ENCODE data around the gene GSG1L.

Gene GSG1L

DNA sequence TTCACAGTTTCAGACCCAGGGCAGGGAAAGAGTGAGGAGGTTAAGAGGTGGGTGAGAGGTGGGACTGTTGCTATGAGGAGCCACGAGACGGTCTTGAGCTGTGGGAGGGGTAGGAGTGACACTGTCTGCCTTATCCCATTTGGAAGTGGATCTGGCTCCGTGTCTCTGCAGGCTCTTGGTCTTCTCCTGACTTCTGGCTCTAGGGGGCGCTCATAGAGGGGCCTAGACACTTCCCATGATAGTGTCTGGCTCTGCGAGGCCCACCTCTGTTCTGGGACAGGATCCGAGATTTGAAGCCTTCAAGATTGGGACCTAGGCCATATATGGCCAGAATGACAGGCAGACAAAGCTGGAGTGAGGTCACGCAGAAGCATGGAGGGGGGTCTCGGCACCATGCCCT lies 204.5 kb downstream of the GSG1L start:
- no peak overlapping the region for H3K4me3 ChIP-seq (replicated peaks in 1 of 2; ENCODE audit: low read depth in 2 of 2, low read length in 2 of 2)
- no peak for DNase-seq (ENCODE audit: low read depth in 2 of 2)
- TF ChIP-seq CTCF (IDR thresholded peaks at IDR 0.05; ENCODE audit: low read depth, low read length): no peak

- DNase-seq (ENCODE audit: low read depth in 2 of 2): no peak
- TF ChIP-seq CTCF (IDR thresholded peaks at IDR 0.05; ENCODE audit: low read depth, low read length): no peak
- no peak overlapping the region for H3K4me3 ChIP-seq (replicated peaks in 1 of 2; ENCODE audit: low read depth in 2 of 2, low read length in 2 of 2)
Observed at GRCh38 chr16:27853651-27854050, 209.9 kb downstream of the GSG1L start.

GRCh38 chr16:27853101-27853500 lies 210.4 kb downstream of the GSG1L start:
- H3K4me3 ChIP-seq (replicated peaks in 1 of 2; ENCODE audit: low read depth in 2 of 2, low read length in 2 of 2): no peak overlapping the region
- TF ChIP-seq CTCF (IDR thresholded peaks at IDR 0.05; ENCODE audit: low read depth, low read length): no peak
- no peak for DNase-seq (ENCODE audit: low read depth in 2 of 2)

DNA sequence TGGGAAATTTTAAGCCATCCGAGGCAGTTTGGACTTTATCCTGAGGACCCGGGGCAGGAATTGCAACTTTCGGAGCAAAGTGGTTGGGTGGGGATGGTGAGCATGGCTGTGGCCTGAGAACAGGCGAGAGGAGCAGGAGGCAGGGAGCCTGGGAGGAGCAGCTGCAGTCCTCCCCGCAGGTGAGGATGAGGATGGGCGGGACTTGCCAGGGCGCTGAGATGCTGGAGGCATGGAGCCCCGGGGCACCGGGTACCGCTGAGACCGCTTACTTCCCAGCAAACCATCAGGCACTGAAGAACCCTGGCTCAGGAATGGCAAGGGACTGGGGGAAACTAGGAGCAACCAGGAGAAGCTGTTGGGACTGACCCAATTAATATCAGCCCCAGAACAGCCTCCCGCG lies 210.8 kb downstream of the GSG1L start:
- no peak for DNase-seq (ENCODE audit: low read depth in 2 of 2)
- H3K4me3 ChIP-seq (replicated peaks in 1 of 2; ENCODE audit: low read depth in 2 of 2, low read length in 2 of 2): no peak overlapping the region
- TF ChIP-seq CTCF (IDR thresholded peaks at IDR 0.05; ENCODE audit: low read depth, low read length): no peak

- no peak for DNase-seq (ENCODE audit: low read depth in 2 of 2)
- TF ChIP-seq CTCF (IDR thresholded peaks at IDR 0.05; ENCODE audit: low read depth, low read length): no peak
- no peak overlapping the region for H3K4me3 ChIP-seq (replicated peaks in 1 of 2; ENCODE audit: low read depth in 2 of 2, low read length in 2 of 2)
Observed at GRCh38 chr16:27852116-27852515, 211.4 kb downstream of the GSG1L start.

DNA sequence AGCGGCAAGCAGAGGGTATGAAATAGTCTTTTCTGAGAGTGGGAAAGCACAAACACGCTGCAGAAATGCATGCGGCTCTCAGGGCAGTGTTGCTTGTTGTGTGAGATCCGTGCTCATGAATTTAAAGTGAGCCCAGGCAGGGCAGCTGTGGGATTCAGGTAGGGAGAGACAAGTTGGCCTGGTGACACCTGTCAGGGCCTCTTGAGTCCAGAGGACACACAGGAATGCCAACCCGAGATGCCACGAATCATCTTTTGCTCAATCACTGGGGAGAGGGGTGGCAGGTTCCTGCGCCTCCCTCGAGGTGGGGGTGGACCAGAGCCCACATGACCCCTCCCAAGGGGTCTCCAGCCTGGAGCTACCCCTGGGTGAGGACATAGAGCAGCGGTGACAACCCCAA lies 211.9 kb downstream of the GSG1L start:
- no peak for TF ChIP-seq CTCF (IDR thresholded peaks at IDR 0.05; ENCODE audit: low read depth, low read length)
- no peak overlapping the region for H3K4me3 ChIP-seq (replicated peaks in 1 of 2; ENCODE audit: low read depth in 2 of 2, low read length in 2 of 2)
- DNase-seq (ENCODE audit: low read depth in 2 of 2): no peak

DNA sequence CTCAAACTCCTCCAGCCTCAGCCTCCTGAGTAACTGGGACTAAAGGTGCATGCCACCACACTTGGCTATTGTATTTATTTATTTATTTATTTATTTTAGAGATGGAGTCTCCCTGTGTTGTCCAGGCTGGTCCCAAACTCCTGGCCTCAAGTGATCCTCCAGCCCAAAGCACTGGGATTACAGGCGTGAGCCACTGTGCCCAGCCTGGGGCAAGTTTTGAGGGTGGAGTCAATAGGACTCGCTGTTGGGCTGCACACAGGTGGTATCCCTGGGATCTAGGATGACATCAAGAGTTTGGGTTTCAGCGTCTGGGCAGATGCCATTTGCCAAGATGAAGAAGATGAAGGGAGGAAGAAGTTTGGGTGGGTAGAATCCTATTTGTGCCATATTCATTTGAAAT lies 213.9 kb downstream of the GSG1L start:
- TF ChIP-seq CTCF (IDR thresholded peaks at IDR 0.05; ENCODE audit: low read depth, low read length): no peak
- DNase-seq (ENCODE audit: low read depth in 2 of 2): no peak
- no peak overlapping the region for H3K4me3 ChIP-seq (replicated peaks in 1 of 2; ENCODE audit: low read depth in 2 of 2, low read length in 2 of 2)
